Omental fat pad (tissue), 4 donors: ENCODE measurements around the gene PAQR4. TPM values are rescaled to one million over a fixed set of nuclear protein-coding genes. Genes with fewer than 3 reads are reported as not detected.

Experiments
- ATAC-seq: fragments of 150-250 bp; one replicate; pipeline ENCODE4 v1.9.1; 2016; ENCODE audit warnings: mild to moderate bottlenecking, moderate library complexity; ENCODE audit not compliant: low FRiP score
- DNase-seq: peaks from one replicate; pipeline ENCODE4 v3.0.0-alpha.2; 2019; ENCODE audit warnings: low spot score
- CTCF ChIP-seq, 3 donors: fragments of 450-650 bp; IDR thresholded peaks; one replicate each; pipeline ENCODE4 v1.5.1; 2016 to 2017; ENCODE audit warnings: antibody characterized with exemption in 3 of 3, mild to moderate bottlenecking in 3 of 3, moderate library complexity in 2 of 3
- total RNA-seq, 4 donors: library from RNA; depleted of rRNA; stranded (reverse); fragments of >200 nt; gene quantifications; one replicate each; pipeline ENCODE4 v1.1.0, GENCODE V29; 2016

The PAQR4 gene
- total RNA-seq, 4 donors from 2014 or later, result 1.9 to 6.8 (median 3.5) TPM

GRCh38 chr16:2954656-2955381 lies 14.3 kb upstream of the PAQR4 start:
- TF ChIP-seq CTCF (IDR thresholded peaks at IDR 0.05), result no peak
- ATAC-seq, result no peak
- DNase-seq, result no peak

GRCh38 chr16:2955438-2955778 lies 13.7 kb upstream of the PAQR4 start:
- TF ChIP-seq CTCF (IDR thresholded peaks at IDR 0.05), result no peak
- no peak for DNase-seq
- peak; percentile 11 for ATAC-seq

GRCh38 chr16:2955779-2956578 lies 13.2 kb upstream of the PAQR4 start:
- DNase-seq, result no peak
- TF ChIP-seq CTCF (IDR thresholded peaks at IDR 0.05), result no peak
- peak; percentile 14 for ATAC-seq

- ATAC-seq (no peak), DNase-seq (no peak)
Observed at GRCh38 chr16:2956579-2956956, 12.6 kb upstream of the PAQR4 start.

GRCh38 chr16:2959206-2959605 lies 9.9 kb upstream of the PAQR4 start:
- no peak for TF ChIP-seq CTCF (IDR thresholded peaks at IDR 0.05)
- no peak for DNase-seq
- ATAC-seq, result no peak

More at GRCh38 chr16:2956579-2956956, 12.6 kb upstream of the PAQR4 start:
- TF ChIP-seq CTCF (IDR thresholded peaks at IDR 0.05), result no peak

GRCh38 chr16:2960183-2961010 lies 8.8 kb upstream of the PAQR4 start:
- no peak for ATAC-seq
- no peak for DNase-seq
- TF ChIP-seq CTCF (IDR thresholded peaks at IDR 0.05), result no peak
